Right atrium auricular region (tissue), 2 donors: ENCODE measurements around the gene COQ9. TPM values are rescaled to one million over a fixed set of nuclear protein-coding genes. Genes with fewer than 3 reads are reported as not detected.
A peak's percentile ranks its signal among the peaks of the same experiment; 100 is the strongest.

Experiments
- DNase-seq: peaks from one replicate; pipeline ENCODE4 v3.0.0-alpha.2; 2019; ENCODE audit warnings: low spot score
- H3K27ac ChIP-seq, 2 donors: fragments of 200-600 bp; sonication (generic); 1 replicate in 1 of 2; 2 replicates in 1 of 2; pipeline ENCODE4 v1.5.1; 2016 to 2019
- H3K27me3 ChIP-seq, 2 donors: fragments of 200-600 bp; sonication (generic); one replicate each; pipeline versions ENCODE4 v1.5.1 to v1.6.0; 2017 to 2019
- H3K36me3 ChIP-seq: fragments of 200-600 bp; sonication (generic); one replicate; pipeline ENCODE4 v1.5.1; 2016
- H3K4me1 ChIP-seq, 2 donors: fragments of 200-600 bp; sonication (generic); one replicate each; pipeline versions ENCODE4 v1.5.1 to v1.6.0; 2017 to 2019
- H3K4me3 ChIP-seq, 2 donors: fragments of 200-600 bp; sonication (generic); 1 replicate in 1 of 2; 2 replicates in 1 of 2; pipeline ENCODE4 v1.5.1; 2017 to 2019; ENCODE audit warnings: mild to moderate bottlenecking in 1 of 2, moderate library complexity in 1 of 2
- H3K9me3 ChIP-seq, 2 donors: fragments of 200-600 bp; sonication (generic); one replicate each; pipeline ENCODE4 v1.5.1; 2019
- CTCF ChIP-seq, 2 donors: fragments of 200-600 bp; sonication (generic); IDR thresholded peaks; one replicate each; pipeline ENCODE4 v1.5.1; 2019; ENCODE audit warnings: antibody characterized with exemption in 2 of 2
- total RNA-seq, 2 donors: library from RNA; depleted of rRNA; stranded (reverse); fragments of >200 nt; gene quantifications; one replicate each; pipeline ENCODE4 v1.1.0, GENCODE V29; 2016

Gene COQ9
- total RNA-seq, 2 donors from 2014 or later = 106 to 153 TPM

DNA sequence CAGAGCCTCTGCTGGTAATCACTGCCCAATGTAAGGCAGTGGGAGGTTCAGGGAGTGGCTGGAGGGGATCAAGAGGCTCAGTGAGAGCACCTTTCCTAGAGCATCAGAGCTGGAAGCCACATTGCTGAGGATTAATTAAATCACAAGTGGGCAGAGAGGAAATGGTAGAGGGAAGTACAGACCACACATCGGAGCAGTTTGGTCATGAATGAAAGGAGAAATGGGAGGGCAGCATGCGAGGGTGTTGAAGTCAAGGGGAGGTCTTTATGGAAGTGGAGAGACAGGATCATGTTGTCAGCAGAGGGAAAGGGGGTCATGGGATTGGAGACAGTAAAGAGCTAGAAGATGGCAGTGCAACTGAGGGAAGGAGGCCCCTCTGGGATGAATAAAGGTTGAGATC lies 40.4 kb upstream of the COQ9 start:
- no peaks in the 10 kb centered on the region for H3K36me3 ChIP-seq
- no peaks in the 10 kb centered on the region for H3K9me3 ChIP-seq
- H3K4me1 ChIP-seq = peaks cover 0 to 16% of the 10 kb centered on the region in 2 donors
- no peak for DNase-seq
- H3K27me3 ChIP-seq = no peaks in the 10 kb centered on the region
- H3K4me3 ChIP-seq = no peak overlapping the region
- no peak for TF ChIP-seq CTCF (IDR thresholded peaks at IDR 0.05)
- H3K27ac ChIP-seq = no peak overlapping the region

- no peak for TF ChIP-seq CTCF (IDR thresholded peaks at IDR 0.05)
- no peak overlapping the region for H3K27ac ChIP-seq
These were observed 39.5 kb upstream of the COQ9 start for GRCh38 chr16:57407521-57408353.

GRCh38 chr16:57409065-57409464 lies 38.2 kb upstream of the COQ9 start:
- TF ChIP-seq CTCF (IDR thresholded peaks at IDR 0.05) = no peak
- Histone ChIP-seq H3K27ac (peak overlapping the region; percentile 58 to 63), H3K27me3 (no peaks in the 10 kb centered on the region), H3K36me3 (no peaks in the 10 kb centered on the region), H3K4me3 (no peak overlapping the region), H3K4me1 (peaks cover 0 to 16% of the 10 kb centered on the region in 2 donors), H3K9me3 (no peaks in the 10 kb centered on the region)
- DNase-seq = no peak

More at GRCh38 chr16:57407521-57408353, 39.5 kb upstream of the COQ9 start:
- DNase-seq = no peak
- Histone ChIP-seq H3K9me3 (no peaks in the 10 kb centered on the region), H3K36me3 (no peaks in the 10 kb centered on the region), H3K4me3 (no peak overlapping the region), H3K4me1 (peaks cover 0 to 16% of the 10 kb centered on the region in 2 donors), H3K27me3 (no peaks in the 10 kb centered on the region)

GRCh38 chr16:57409870-57410587 lies 37.2 kb upstream of the COQ9 start:
- TF ChIP-seq CTCF (IDR thresholded peaks at IDR 0.05) = no peak
- H3K4me3 ChIP-seq = no peak overlapping the region
- H3K36me3 ChIP-seq = no peaks in the 10 kb centered on the region
- no peaks in the 10 kb centered on the region for H3K9me3 ChIP-seq
- H3K27me3 ChIP-seq = no peaks in the 10 kb centered on the region
- H3K27ac ChIP-seq = peak overlapping the region; percentile 58 to 63
- H3K4me1 ChIP-seq = peaks cover 0 to 16% of the 10 kb centered on the region in 2 donors
- DNase-seq = no peak

GRCh38 chr16:57411362-57411976 lies 35.8 kb upstream of the COQ9 start:
- no peak for DNase-seq
- no peak for TF ChIP-seq CTCF (IDR thresholded peaks at IDR 0.05)
- Histone ChIP-seq H3K27ac (no peak overlapping the region), H3K4me3 (no peak overlapping the region), H3K9me3 (no peaks in the 10 kb centered on the region), H3K4me1 (peaks cover 0 to 21% of the 10 kb centered on the region in 2 donors), H3K27me3 (no peaks in the 10 kb centered on the region), H3K36me3 (no peaks in the 10 kb centered on the region)
